Transverse colon (tissue), 4 donors: ENCODE results near the gene ARAP1. TPM values are rescaled to one million over a fixed set of nuclear protein-coding genes. Genes with fewer than 3 reads are reported as not detected.

Experiments used
- DNase-seq: peaks from one replicate; pipeline ENCODE4 v3.0.0-alpha.2; 2019
- H3K27ac ChIP-seq, 4 donors: fragments of 200-600 bp; sonication (generic); 2 replicates each; pipeline ENCODE4 v1.5.1; 2016 to 2018; ENCODE audit warnings: inconsistent platforms in 4 of 4
- H3K27me3 ChIP-seq: fragments of 200-600 bp; sonication (generic); 2 replicates; pipeline ENCODE4 v1.5.1; 2017; ENCODE audit warnings: inconsistent platforms
- H3K36me3 ChIP-seq, 4 donors: fragments of 200-600 bp; sonication (generic); 2 replicates each; pipeline ENCODE4 v1.5.1; 2017 to 2019; ENCODE audit warnings: inconsistent platforms in 4 of 4
- H3K4me1 ChIP-seq, 4 donors: fragments of 200-600 bp; sonication (generic); 2 replicates each; pipeline ENCODE4 v1.5.1; 2017 to 2020; ENCODE audit warnings: inconsistent platforms in 4 of 4
- H3K4me3 ChIP-seq, 4 donors: fragments of 200-600 bp; sonication (generic); 1 replicate in 1 of 4; 2 replicates in 3 of 4; pipeline versions ENCODE4 v1.5.1 to v1.6.1; 2017 to 2019; ENCODE audit warnings: inconsistent platforms in 4 of 4
- H3K9me3 ChIP-seq, 2 donors: fragments of 200-600 bp; sonication (generic); 2 replicates each; pipeline ENCODE4 v1.5.1; 2017 to 2019; ENCODE audit warnings: inconsistent platforms in 2 of 2
- CTCF ChIP-seq, 5 experiments: fragments of 200-600 bp in 3 of 5; fragments of 450-650 bp in 2 of 5; sonication (generic) in 3 of 5; IDR thresholded peaks; 1 replicate in 2 of 5; 2 replicates in 3 of 5; pipeline ENCODE4 v1.5.1; 2016 to 2017; ENCODE audit warnings: antibody characterized with exemption in 5 of 5, inconsistent platforms in 3 of 5, mild to moderate bottlenecking in 2 of 5, moderate library complexity in 1 of 5
- EP300 ChIP-seq: sonication (generic); formaldehyde crosslinking; IDR thresholded peaks from one replicate; pipeline ENCODE4 v1.6.1; 2017; ENCODE audit warnings: antibody characterized with exemption, low read depth
- POLR2A ChIP-seq: fragments of 450-650 bp; IDR thresholded peaks from one replicate; pipeline ENCODE4 v1.6.1; 2016; ENCODE audit warnings: antibody characterized with exemption, mild to moderate bottlenecking, moderate library complexity
- POLR2AphosphoS5 ChIP-seq, 3 donors: sonication (generic); formaldehyde crosslinking; IDR thresholded peaks; one replicate each; pipeline ENCODE4 v1.6.1; 2016; ENCODE audit warnings: antibody characterized with exemption in 3 of 3
- WGBS, 2 donors: methylation state at CpG; one replicate each; pipeline ENCODE4 v1.1.5; 2018; ENCODE audit warnings: low coverage in 1 of 2; 5-methylcytosine and 5-hydroxymethylcytosine counted together
- in situ Hi-C, 4 donors: fragments of 200-750 bp; cut with MboI; loops; one replicate each; pipeline versions ENCODE4 v1.15.0 to v1.15.1; 2017; ENCODE audit warnings: low sequenced_read_pairs in 3 of 4, low pct_ligation_motif_present in 1 of 4, low pct_unique_long_range_greater_than_20kb in 1 of 4
- intact Hi-C: fragments of 100-400 bp; cut with DNase I; formaldehyde crosslinking; loops from one replicate; pipeline ENCODE4 v1.15.1; 2023; ENCODE audit warnings: low total_unique reads
- total RNA-seq, 4 donors: library from RNA; depleted of rRNA; stranded (reverse); fragments of >200 nt; gene quantifications; one replicate each; pipeline ENCODE4 v1.1.0, GENCODE V29; 2016

Gene ARAP1
- total RNA-seq, 4 donors from 2014 or later: 99.4 to 233 (median 108) TPM

GRCh38 chr11:72675221-72675620 is 77.0 kb downstream of the ARAP1 start:
- intact Hi-C loops (no loop called here), in situ Hi-C loops (no loop called here)
- peaks cover 0 to 5% (median 0%) of the 10 kb centered on the region in 4 donors for H3K4me1 ChIP-seq

GRCh38 chr11:72673943-72674828 is 78.0 kb downstream of the ARAP1 start, which contains the start of gene PDE2A:
TSS of gene PDE2A (minus strand) at chr11:72674422. CDS start at chr11:72674207, 215 bp downstream.
- no peaks in the 10 kb centered on the region for H3K9me3 ChIP-seq
- H3K4me1 ChIP-seq: peaks cover 0 to 5% (median 0%) of the 10 kb centered on the region in 4 donors
- intact Hi-C loops: no loop called here
- H3K36me3 ChIP-seq: no peaks in the 10 kb centered on the region
- 11% methylated on average over 21 of the region's 21 CpGs; no CpG with 5 or more reads in 1 of the 2 donors for WGBS, 2 donors
- TF ChIP-seq EP300 (no peak), POLR2A (no peak), CTCF (IDR thresholded peaks at IDR 0.05) (no peak), POLR2AphosphoS5 (IDR thresholded peaks at IDR 0.05) (no peak)
- in situ Hi-C loops: loop anchor here in 3 of 4 donors (25.0 kb wide), 2 partner anchors 187 to 212 kb away; no protein-coding TSS in a partner anchor
- H3K4me3 ChIP-seq: no peak within 1 kb of the TSS
- peaks cover 90% of the 10 kb centered on the region for H3K27me3 ChIP-seq
- no peak within 1 kb of the TSS for H3K27ac ChIP-seq
- no peak for DNase-seq

More at GRCh38 chr11:72675221-72675620, 77.0 kb downstream of the ARAP1 start:
- Histone ChIP-seq H3K27me3 (peaks cover 95% of the 10 kb centered on the region), H3K27ac (no peak overlapping the region), H3K9me3 (no peaks in the 10 kb centered on the region), H3K36me3 (no peaks in the 10 kb centered on the region), H3K4me3 (no peak overlapping the region)
- WGBS, 2 donors: 0 to 26% methylated on average over 1 to 2 of the region's 2 CpGs
- TF ChIP-seq POLR2A (no peak), CTCF (IDR thresholded peaks at IDR 0.05) (no peak), POLR2AphosphoS5 (IDR thresholded peaks at IDR 0.05) (no peak), EP300 (no peak)
- no peak for DNase-seq

- H3K4me3 ChIP-seq: no peak overlapping the region
- WGBS, 2 donors: 29% methylated on average over 12 of the region's 12 CpGs; no CpG with 5 or more reads in 1 of the 2 donors
- no peak for TF ChIP-seq EP300
- no peak for TF ChIP-seq POLR2AphosphoS5 (IDR thresholded peaks at IDR 0.05)
- TF ChIP-seq CTCF (IDR thresholded peaks at IDR 0.05): no peak
- TF ChIP-seq POLR2A: no peak
- no peaks in the 10 kb centered on the region for H3K9me3 ChIP-seq
- no peak for DNase-seq
- H3K27me3 ChIP-seq: peaks cover 88% of the 10 kb centered on the region
- in situ Hi-C loops: loop anchor here in 3 of 4 donors (25.0 kb wide), 2 partner anchors 186 to 211 kb away; no protein-coding TSS in a partner anchor
- no peak overlapping the region for H3K27ac ChIP-seq
- intact Hi-C loops: no loop called here
- H3K4me1 ChIP-seq: peaks cover 0 to 5% (median 0%) of the 10 kb centered on the region in 4 donors
- H3K36me3 ChIP-seq: no peaks in the 10 kb centered on the region
These were observed 78.8 kb downstream of the ARAP1 start for GRCh38 chr11:72673284-72673942.
